NB4 (cell line): ENCODE data around the gene F2RL1.
"Not testable (repeated sequence)": the region's sequence is repeated elsewhere in the genome, so short reads cannot be mapped to it uniquely, and the experiment has no call there.

Experiments
- DNase-seq: peaks from one replicate; pipeline ENCODE4 v3.0.0; 2010; ENCODE audit warnings: low read depth
- H3K4me3 ChIP-seq: one replicate; pipeline ENCODE4 v1.5.1; 2011; ENCODE audit warnings: mild to moderate bottlenecking, low read depth, low read length, moderate library complexity
- CTCF ChIP-seq: IDR thresholded peaks from one replicate; pipeline ENCODE4 v1.5.1; 2012; ENCODE audit warnings: low read depth, low read length
- MAX ChIP-seq: IDR thresholded peaks from 2 replicates; pipeline ENCODE4 v1.6.1; 2011; ENCODE audit warnings: low read depth, low read length
- MYC ChIP-seq: IDR thresholded peaks from 2 replicates; pipeline ENCODE4 v1.6.1; 2011; ENCODE audit warnings: low read depth, low read length
- POLR2A ChIP-seq: IDR thresholded peaks from 2 replicates; pipeline ENCODE4 v1.6.1; 2011; ENCODE audit warnings: mild to moderate bottlenecking; ENCODE audit not compliant: insufficient read length; ENCODE audit errors: extremely low read depth

F2RL1 gene

GRCh38 chr5:76782444-76782843 is 36.4 kb upstream of the F2RL1 start:
- H3K4me3 ChIP-seq: no peak overlapping the region
- TF ChIP-seq MAX: no peak
- TF ChIP-seq CTCF: no peak
- no peak for TF ChIP-seq MYC
- TF ChIP-seq POLR2A: no peak
- no peak for DNase-seq

GRCh38 chr5:76787237-76787636 is 31.6 kb upstream of the F2RL1 start:
- no peak overlapping the region for H3K4me3 ChIP-seq
- TF ChIP-seq MAX: no peak
- TF ChIP-seq CTCF: no peak
- TF ChIP-seq MYC: no peak
- no peak for TF ChIP-seq POLR2A
- DNase-seq: no peak

GRCh38 chr5:76788362-76788761 is 30.5 kb upstream of the F2RL1 start:
- no peak for DNase-seq
- no peak for TF ChIP-seq MYC
- no peak for TF ChIP-seq POLR2A
- TF ChIP-seq CTCF: no peak
- no peak for TF ChIP-seq MAX
- H3K4me3 ChIP-seq: no peak overlapping the region

- H3K4me3 ChIP-seq, DNase-seq: not testable (repeated sequence)
Measured at GRCh38 chr5:76789275-76789674, 29.6 kb upstream of the F2RL1 start.

GRCh38 chr5:76789991-76790581 is 28.7 kb upstream of the F2RL1 start:
- TF ChIP-seq MAX: no peak
- no peak for TF ChIP-seq POLR2A
- TF ChIP-seq CTCF: no peak
- no peak for TF ChIP-seq MYC
- H3K4me3 ChIP-seq: no peak overlapping the region
- DNase-seq: no peak

- DNase-seq: no peak
- TF ChIP-seq MAX: no peak
- TF ChIP-seq CTCF: no peak
- TF ChIP-seq POLR2A: no peak
- no peak for TF ChIP-seq MYC
- no peak overlapping the region for H3K4me3 ChIP-seq
Measured at GRCh38 chr5:76790632-76791290, 28.1 kb upstream of the F2RL1 start.
